ENCODE measurements around the gene KRT222.

KRT222 gene

DNA sequence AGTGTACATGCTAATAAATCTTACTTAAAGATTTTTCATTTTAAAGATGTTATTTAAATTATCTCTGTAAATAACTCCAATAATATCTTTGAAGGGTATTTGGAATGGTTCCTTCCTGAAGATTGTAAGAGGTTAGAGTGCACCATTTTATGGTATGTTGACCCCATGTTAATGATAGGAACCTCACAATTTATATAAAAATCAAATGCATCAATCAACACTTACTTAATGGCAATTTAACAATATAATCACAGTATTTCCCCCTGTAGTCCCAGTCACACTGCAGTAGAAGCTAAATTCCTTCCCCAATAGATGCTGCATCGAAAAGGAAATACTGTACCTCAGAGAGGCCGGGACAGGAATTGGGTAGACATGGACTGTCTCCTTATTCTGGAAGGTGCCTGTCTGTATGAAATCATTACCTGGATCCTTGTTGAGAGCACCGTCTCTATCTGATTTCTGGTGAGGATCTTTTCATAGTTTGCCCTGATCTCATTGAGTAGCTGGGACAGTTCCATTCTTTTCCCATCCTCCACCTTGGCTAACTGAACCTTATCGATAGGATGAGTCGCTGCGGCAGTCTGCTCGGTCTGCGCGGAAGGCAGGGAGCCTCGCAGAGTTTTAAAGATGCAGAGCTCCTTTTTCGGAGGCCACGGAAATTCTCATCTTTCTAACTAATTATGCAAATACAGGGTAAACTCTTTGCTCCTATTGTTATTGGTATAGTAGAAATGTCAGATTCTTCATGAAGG is at the start of gene KRT222:
Gene KRT222 (minus strand): TSS at position 596 of the 752 bp plus-strand sequence. CDS start 78 bp downstream, at position 518.
- DNase-seq (ENCODE audit: low spot score) = no peak

DNA sequence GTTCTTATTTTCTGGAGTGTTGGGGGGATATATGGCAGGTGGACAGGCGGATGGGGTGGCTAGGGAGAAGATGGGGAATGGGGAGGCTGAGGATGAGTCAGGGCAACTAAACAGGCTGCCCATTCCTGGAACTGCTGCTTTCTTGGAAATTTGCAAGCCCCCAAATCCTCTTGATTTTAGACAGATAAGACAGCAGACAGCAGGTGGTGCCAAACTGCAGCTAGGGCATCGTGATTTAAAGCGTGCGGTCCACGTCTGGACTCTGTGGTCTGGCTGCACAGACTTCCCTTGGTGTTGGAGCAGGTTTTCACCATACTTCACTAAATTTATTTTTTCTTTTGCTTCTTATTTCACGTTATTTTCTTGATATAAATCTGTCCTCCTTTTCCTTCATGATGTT is 49.5 kb upstream of the KRT222 start:
- no peak for DNase-seq (ENCODE audit: low spot score)

DNA sequence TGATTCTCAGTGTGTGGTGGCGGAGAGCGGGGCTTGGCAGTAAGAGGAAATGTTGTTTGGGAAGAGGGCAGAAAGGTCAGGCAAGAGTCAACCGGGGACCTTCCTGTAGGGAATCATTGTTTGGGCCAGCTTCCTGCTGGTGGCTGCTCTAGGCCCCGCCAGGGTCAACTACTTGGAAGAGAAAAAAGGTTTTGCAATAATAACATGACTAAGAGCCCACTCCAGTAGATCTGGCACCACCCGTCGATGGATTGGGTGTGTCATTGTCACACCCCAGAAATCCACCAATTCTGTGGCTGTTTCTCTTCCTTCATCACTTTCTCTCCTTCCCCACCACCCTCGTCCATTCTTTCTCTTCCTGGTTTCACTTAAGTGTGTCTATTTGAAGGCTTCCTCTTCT is 42.8 kb upstream of the KRT222 start:
- DNase-seq (ENCODE audit: low spot score) = no peak

DNA sequence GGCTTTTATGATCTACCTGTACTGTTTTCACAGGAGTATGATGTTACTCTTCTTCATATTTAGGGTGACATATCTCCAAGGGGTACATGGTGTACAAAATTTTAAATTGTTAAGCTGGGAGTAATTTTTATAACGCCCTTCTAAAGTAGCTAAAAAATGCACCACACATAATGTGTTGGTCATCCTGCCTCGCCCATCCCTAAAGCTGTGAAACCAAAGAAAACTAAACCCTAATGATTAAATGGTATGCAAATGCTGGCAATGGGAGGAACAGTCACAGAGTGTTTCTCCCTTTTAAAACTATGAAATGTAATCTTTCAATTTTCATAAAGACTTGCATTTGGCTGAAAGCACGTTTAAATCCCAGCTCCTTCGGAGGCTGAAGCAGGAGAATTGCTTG is 40.6 kb upstream of the KRT222 start:
- DNase-seq (ENCODE audit: low spot score) = no peak

DNA sequence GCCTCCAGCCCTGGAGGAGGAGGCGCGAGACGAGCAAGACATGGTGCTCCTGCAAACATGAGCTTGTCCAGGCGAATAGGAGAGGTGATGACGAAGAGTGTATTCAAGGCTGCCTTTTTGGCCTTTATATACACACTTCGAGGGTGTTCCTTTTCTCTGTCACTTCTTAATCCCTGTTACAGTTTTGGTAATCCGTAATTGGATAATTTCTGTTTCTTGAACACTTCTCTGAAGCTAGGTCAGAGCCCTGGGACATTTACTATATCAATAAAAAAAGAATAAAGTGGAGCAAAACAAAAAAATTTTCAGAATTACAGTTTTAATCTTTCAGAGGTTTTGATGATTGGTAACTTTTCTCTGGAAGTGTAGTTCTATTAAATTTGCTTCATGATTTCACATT is 38.7 kb upstream of the KRT222 start, which contains the start of gene KRT24:
Gene KRT24 (minus strand): TSS at position 101 of the 400 bp plus-strand sequence. CDS start 59 bp downstream, at position 42.
- DNase-seq (ENCODE audit: low spot score) = no peak

DNA sequence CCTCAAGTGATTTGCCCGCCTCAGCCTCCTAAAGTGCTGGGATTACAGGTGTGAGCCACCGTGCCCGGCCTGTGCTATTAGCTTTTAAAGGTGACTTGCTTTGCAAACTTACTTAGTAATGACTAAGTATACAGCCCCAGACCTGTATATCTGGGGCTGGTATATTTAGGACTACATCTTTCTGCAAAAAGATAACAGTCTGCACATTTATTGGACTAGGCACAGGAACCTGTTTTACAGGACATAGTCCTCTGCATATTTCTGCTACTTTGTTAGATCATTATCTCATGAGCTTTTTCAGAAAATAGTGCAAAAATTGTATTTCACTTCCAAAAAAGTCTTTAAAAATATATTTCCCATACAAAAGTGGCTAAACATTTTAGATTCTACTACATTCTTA is 37.3 kb upstream of the KRT222 start:
- DNase-seq (ENCODE audit: low spot score) = no peak

DNA sequence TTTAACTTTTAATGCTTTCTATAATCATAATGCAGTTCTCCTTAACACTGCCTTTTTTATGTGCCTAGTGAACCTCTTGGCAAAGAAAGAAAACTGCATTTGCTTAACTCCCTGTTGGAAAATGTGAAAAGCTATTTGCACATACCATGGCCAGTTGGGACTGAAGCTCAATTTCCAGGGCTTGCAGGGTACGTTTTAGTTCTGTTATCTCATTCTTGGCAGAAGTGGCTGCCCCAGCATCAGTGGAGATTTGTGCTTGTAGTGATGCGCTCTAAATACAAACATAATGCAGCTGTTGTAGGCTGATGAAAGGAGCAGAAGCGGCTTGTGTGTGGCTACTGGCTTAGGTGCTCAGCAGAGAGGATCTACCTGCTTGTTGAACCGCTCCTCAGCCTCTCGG is 34.9 kb upstream of the KRT222 start:
- no peak for DNase-seq (ENCODE audit: low spot score)

DNA sequence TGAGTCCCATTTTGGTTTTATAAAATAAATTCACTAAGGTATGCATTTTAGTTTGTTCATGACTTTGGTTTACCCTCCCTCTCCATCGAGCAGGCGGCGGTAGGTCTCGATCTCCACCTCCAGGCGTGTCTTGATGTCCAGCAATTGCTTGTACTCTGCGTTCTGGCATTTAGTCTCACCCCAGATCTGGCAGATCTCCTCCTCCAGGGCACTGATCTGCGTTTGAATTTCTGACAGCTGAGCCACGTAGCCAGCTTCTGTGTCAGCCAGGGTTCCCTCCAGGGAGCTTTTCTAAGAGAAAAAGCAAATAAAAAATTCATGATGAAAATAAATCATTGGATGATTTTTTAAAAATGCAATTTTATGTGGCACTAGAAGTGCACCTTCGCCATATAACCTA is 34.4 kb upstream of the KRT222 start:
- no peak for DNase-seq (ENCODE audit: low spot score)

DNA sequence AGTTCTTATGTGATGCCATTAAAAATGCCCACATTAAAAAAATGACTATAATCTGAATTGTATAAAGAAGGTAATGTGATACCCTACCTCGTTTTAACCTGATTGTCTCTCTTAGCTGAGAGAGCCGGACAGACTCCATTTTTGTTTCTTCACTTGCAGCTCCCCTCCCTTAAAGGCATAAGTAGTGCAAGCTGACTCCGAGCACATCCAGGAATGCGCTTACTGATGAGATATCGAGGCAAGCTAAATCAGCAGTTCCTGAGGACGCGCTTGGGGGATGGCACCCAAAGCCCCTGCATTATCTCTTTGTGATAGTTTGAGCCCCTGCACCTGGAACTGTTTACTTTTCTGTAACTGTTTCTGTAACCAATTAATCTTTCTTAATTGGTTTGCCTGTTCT is 32.3 kb upstream of the KRT222 start:
- DNase-seq (ENCODE audit: low spot score) = no peak

DNA sequence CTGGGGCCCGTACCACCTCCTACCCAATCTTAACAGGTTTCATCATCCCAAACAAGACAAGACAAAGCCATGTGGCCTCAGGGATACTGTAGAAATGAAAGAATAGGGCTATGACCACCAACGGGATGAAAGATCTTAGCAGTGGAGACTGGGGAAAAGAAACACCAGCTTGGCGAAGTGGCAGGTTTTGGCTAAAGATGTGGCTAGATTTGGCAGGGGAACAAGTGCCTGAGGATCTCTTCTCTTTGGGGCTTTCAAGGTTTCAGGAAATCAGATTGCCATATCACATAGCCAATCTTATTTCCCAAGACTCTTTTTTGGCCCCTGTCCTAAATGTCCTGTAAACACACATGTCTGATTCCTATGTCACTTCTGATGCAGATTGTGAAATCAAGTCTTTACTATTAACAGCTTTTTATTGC is 31.7 kb upstream of the KRT222 start:
- DNase-seq (ENCODE audit: low spot score) = no peak

DNA sequence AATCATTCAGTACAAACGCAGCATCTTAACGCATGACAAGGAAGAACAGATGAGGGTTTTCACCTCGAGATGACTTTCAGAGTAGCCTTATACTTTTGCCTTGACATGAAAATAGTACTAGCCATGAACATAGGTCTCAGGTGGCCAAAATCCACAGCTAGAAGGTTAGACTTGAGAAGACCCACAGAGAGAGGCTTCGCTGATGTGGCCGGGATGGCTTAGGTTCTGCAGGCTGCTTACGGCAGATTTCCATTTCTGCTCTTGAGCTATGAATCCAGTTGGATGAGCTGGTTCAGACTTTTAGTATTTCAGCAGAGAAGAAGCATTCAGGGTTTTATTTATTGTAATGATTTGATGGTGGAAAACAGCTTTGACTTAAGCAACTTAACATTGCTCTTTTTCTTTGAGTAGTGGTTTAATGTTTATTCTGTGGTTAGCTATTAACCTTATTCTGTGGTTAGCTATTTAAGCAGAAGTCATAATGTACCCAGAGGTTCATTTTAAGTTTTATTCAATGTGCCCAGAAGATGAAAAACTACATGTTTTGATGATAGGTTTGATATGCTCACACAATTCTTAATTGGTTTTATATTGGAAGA is 31.0 kb upstream of the KRT222 start:
- DNase-seq (ENCODE audit: low spot score) = no peak

DNA sequence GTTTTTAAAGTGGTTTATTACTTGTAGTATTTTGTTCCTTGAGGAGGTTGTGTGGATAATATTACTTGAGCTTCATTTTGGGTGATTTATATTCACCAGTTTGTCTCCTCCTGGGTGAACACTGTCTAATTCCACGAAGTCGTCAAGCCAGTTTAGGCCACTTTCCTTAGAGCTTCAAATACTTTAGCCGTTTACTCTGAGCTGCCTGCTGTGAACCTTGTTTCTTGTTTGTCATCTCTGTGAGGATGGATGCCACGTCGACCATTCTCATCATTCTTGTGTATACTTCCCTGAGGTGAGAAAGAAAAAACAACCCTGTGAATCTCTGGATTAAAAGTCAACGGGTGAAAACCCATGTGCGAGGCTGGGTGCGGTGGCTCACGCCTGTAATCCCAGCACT is 29.6 kb upstream of the KRT222 start:
- DNase-seq (ENCODE audit: low spot score) = no peak

DNA sequence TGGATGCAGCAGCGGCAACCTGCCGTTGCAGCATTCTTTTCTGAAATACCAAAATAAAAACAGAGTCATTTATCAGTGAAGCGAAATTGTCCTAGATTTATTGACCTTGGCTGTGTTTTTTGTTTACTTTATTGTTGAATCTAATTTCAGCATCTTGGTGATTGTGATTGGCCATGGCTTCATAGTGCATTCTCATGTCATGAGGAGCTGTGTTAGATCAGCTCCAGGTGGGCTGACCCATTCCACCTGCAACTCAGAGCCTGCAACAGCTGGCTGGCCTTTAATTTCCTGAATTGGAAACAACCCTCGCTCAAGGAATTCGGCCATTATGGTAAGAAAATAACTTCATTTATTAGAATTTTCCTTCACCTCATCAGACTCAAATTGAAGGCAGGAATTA is 22.1 kb upstream of the KRT222 start:
- no peak for DNase-seq (ENCODE audit: low spot score)

DNA sequence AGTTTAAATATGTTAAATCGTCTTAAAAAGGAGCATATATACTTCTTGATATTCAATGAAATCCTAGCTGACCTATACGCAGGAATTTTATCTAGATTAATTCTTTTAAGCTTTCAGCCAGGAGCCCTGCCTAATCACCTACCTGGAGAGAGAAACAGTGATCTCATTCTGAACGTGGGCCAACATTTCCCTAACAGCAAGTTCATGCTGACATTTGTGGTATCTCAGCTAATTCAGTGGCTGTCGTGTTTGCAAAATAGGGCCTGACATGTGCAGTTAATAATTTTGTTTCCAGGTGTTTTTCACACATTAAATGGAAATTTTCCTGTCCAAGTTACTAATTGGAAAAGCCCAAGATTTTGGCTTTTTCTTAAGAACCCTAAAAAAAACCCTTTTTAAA is 21.2 kb upstream of the KRT222 start:
- DNase-seq (ENCODE audit: low spot score) = no peak

DNA sequence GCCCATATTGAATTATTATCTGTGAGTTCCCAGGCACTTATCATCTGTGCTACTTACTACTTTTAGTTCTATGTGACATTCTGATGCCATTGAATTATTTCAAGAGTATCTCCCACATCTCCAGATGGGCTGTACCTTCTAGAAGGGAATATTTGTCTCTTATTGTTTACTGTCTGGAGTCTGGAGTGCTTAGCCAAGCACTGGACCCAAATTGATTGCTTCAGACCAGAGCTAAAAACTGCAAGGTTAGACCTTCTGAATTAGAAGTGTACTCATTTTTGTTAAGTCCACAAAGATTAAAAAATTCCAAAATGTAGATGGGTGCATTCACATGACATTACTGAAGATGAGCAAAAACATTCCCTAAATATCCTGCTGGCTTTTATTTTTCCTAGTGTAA is 16.0 kb upstream of the KRT222 start:
- DNase-seq (ENCODE audit: low spot score) = no peak

DNA sequence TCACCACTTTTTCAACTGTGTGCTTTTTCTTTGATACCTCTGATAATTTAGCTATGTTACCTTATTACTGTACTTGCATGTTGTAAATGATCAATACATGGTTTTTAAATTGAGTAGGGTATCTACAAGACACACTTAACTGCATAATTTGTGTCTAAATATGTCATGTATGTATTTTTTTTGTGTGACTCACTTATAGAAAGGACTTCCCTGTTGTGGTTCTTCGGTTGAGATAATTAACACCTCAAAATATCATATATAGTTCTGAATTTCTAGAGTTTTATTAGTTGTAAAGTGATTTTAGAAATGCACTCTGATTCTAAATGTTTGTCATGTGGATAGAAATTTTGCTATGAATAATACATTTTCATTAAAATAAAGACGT is 14.5 kb upstream of the KRT222 start:
- DNase-seq (ENCODE audit: low spot score) = no peak

DNA sequence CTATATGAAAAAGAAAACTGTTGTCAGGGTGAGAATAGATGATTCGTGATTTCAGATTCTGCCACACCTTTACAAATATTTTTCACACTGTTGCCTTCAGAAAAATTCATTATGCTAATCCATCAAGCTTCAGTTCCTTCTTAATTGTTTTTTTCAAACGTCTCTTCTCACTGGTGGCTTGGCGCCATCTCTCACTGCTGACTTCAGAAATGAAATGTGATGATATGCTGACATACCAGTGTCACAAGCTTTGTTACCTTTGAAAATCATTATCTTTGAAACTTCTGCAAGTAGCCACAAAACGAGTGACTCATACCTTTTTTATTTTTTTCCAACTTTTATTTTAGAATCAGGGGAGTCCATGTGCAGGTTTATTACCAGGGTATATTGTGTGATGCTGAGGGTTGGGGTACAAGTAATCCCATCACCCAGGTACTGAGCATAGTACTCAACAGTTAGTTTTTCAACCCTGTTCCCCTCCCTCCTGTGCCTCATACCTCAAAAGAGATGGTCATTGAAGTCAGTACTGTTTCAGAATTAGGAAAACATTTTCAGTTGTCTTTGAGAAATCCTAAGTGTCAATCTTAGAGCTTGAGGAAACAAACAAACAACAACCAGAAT is 14.0 kb upstream of the KRT222 start:
- DNase-seq (ENCODE audit: low spot score) = no peak

DNA sequence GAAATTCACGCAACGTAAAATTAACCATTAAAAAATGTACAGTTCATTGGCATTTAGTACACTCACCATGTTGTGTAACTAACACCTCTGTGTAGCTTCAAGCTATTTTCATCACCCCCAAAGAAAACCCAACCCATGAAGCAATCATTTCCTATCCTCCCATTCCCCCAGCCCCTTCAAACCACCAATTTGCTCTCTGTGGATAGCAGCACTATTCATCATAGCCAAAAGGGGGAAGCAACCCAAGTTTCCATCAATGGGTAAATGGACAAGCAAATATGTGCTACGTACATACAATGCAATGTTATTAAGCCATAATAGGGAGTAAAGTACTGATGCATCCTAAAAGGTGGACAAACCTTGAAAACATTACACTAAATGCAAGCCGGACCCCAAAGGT is 10.9 kb upstream of the KRT222 start:
- DNase-seq (ENCODE audit: low spot score) = no peak

DNA sequence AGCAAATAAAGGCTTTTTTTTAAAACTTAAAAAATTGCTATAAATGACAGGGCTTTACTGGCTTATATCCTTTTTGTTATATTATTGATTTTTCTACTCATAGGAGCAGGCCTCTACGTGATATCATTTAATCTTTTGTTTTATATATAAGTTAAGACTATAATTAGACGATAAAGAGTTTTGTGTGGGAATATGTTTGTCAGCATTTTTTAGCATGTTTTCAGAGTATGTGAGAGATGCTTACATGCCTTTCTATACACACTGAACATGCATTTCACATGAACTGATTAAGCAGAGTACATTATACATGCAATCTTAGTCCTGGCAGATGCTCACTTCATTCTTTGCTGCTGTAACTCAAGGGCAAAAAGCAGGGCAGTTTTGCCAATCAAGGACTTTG is 7.7 kb upstream of the KRT222 start:
- no peak for DNase-seq (ENCODE audit: low spot score)

DNA sequence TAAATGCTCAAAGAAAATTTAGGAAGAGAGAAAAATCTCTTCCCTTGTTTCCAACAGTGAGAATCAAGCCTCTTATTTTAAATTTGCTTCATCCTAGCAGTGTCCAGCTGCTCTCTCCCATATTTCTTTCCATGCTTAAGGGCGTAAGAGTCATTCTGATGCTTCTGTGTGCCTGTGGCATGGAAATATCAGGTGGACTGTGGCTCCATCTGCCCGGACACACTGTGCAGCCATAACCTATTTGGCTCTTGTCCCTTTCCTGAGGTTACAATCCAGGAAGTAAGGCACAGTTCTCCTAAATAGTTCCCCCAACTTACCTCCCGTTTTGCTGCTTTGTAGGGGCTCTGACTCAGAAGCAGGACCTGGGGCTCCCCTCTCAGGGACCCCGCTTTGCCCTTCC is 6.3 kb upstream of the KRT222 start:
- DNase-seq (ENCODE audit: low spot score) = no peak

DNA sequence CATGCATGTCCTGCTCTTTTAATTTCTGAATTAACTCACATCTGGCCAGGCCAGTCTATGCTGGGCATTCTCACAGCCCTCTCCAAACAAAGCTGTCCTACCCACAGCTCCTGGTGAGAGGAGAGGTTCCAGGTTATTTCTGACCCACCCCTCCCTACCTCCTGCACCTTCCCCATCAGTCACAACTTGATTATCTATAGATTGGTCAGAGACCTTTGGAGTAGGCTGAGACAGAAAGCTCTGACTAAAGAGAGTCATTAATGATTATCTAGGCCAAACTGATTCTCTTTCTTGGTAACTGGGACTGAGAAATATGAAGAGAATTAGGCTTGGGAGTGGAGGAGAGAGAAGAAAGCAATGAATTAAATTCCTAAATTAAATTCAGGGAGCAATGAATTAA is 1.4 kb upstream of the KRT222 start:
- DNase-seq (ENCODE audit: low spot score) = no peak

DNA sequence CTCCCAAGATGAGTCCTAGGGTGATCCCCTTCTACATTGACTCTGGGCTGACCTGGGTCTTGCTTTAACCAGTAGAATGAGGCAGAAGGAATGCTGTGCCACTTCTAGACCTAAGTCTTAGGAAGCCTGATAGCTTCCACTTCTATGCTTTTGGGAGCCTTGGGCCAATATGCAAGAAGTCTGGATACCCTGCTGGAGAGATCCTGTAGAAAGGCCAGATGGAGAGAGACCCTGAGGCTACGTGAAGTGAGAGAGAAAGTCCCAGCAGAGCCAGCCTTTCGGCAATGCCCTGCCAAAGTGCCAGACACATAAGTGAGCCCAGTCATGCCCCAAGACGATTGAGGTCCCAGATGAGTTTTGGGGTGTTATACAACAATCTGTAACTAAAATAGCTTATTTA is 1.7 kb downstream of the KRT222 start:
- DNase-seq (ENCODE audit: low spot score) = no peak

DNA sequence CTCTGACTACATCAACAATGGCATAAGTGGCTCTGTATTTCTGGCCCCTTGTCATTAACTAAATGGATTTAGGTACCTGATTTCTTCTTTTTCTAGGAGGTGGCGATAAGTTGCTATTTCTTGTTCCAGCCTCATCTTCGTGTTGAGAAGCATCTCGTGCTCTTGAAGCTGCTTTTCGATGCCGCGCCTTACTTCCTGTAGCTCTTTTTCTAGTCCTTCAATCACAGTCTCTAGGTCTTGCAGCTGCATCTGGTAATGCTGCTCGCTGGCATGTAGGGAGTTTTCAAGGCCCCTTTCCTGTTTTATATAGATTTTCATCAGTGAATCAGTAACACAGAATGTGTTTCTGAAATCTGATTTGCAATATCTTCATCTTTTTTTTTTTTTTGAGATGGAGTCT is 5.1 kb downstream of the KRT222 start:
- DNase-seq (ENCODE audit: low spot score) = no peak

DNA sequence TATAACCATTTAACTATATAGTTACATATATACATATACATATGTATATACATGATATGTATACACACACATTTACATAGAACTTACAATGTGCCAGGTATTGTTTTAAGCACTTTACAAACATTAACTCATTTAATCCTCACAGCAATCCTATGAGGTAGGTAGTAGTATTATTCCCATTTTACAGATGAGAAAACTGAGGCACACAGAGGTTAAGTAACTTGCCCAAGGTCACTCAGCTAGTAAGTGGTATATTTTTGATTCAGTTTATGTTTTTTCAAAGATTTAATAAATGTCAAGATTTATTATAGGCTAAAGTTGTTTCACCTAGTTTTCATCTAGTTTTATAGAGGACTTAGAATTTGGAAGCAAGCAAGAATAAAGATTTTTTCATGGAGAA is 6.6 kb downstream of the KRT222 start:
- DNase-seq (ENCODE audit: low spot score) = no peak

Measured in COLO829 (cell line).